ENCODE data around the gene TMEM39B. TPM values are rescaled to one million over a fixed set of nuclear protein-coding genes. Genes with fewer than 3 reads are reported as not detected.

TMEM39B gene
- total and polyA plus RNA-seq, 8 donors = 2.2 to 9.7 (median 4.7) TPM; not detected in 1

- no peak overlapping the region for H3K4me3 ChIP-seq
- intact Hi-C loops (cut with DNase I; ENCODE audit: low total_unique reads) = loop anchor here (10.0 kb wide), 1 partner anchor 52 kb away; the partner anchor contains the start of gene KHDRBS1
- no peaks in the 10 kb centered on the region for H3K9me3 ChIP-seq
- TF ChIP-seq POLR2AphosphoS5 (IDR thresholded peaks at IDR 0.05) (peak in 2 of 3 donors; percentile 20 to 61), POLR2A (IDR thresholded peaks at IDR 0.05) (no peak)
- no peaks in the 10 kb centered on the region for H3K27me3 ChIP-seq
- peaks cover 0 to 11% (median 2%) of the 10 kb centered on the region in 4 donors for H3K36me3 ChIP-seq
- H3K27ac ChIP-seq = peak overlapping the region in 3 of 5 donors; percentile 30 to 58 (median 57)
- H3K4me1 ChIP-seq = peaks cover 11 to 48% (median 30%) of the 10 kb centered on the region in 4 donors
- DNase-seq = peak; percentile 53 to 76
- WGBS, 5 donors = 1 to 7% (median 1%) methylated on average over 4 of the region's 4 CpGs
These were observed 6.3 kb upstream of the TMEM39B start for GRCh38 chr1:32066489-32066873.

- H3K9me3 ChIP-seq = no peaks in the 10 kb centered on the region
- intact Hi-C loops (cut with DNase I; ENCODE audit: low total_unique reads) = loop anchor here (10.0 kb wide), 1 partner anchor 54 kb away; the partner anchor contains the start of gene KHDRBS1
- H3K36me3 ChIP-seq = peaks cover 0 to 2% (median 0%) of the 10 kb centered on the region in 4 donors
- H3K4me3 ChIP-seq = no peak overlapping the region
- H3K27ac ChIP-seq = no peak overlapping the region
- no peak for DNase-seq
- peaks cover 16 to 52% (median 36%) of the 10 kb centered on the region in 4 donors for H3K4me1 ChIP-seq
- no peaks in the 10 kb centered on the region for H3K27me3 ChIP-seq
- WGBS, 5 donors = 72 to 87% (median 80%) methylated on average over 5 of the region's 5 CpGs
- TF ChIP-seq CTCF (IDR thresholded peaks at IDR 0.05) = no peak
- TF ChIP-seq POLR2AphosphoS5 (IDR thresholded peaks at IDR 0.05) = no peak
- TF ChIP-seq POLR2A (IDR thresholded peaks at IDR 0.05) = no peak
- TF ChIP-seq EP300 (IDR thresholded peaks at IDR 0.05) = no peak
These were observed 3.7 kb upstream of the TMEM39B start for GRCh38 chr1:32068957-32069588.

GRCh38 chr1:32071758-32072621 is 749 bp upstream of the TMEM39B start:
- Histone ChIP-seq H3K27me3 (no peaks in the 10 kb centered on the region), H3K9me3 (no peaks in the 10 kb centered on the region), H3K27ac (peak overlapping the region; percentile 85 to 100 (median 91)), H3K4me3 (peak overlapping the region; percentile 71 to 85 (median 76)), H3K36me3 (peaks cover 5 to 23% (median 20%) of the 10 kb centered on the region in 4 donors), H3K4me1 (peaks cover 13 to 54% (median 31%) of the 10 kb centered on the region in 4 donors)
- 15 to 16% (median 16%) methylated on average over 14 of the region's 14 CpGs for WGBS, 5 donors
- peak in 1 of 2 donors; percentile 41 for DNase-seq
- TF ChIP-seq CTCF (IDR thresholded peaks at IDR 0.05) = no peak
- TF ChIP-seq POLR2AphosphoS5 (IDR thresholded peaks at IDR 0.05) = no peak
- TF ChIP-seq POLR2A (IDR thresholded peaks at IDR 0.05) = no peak
- no peak for TF ChIP-seq EP300 (IDR thresholded peaks at IDR 0.05)
- intact Hi-C loops (cut with DNase I; ENCODE audit: low total_unique reads) = no loop called here

GRCh38 chr1:32073299-32074229 is 825 bp downstream of the TMEM39B start:
- intact Hi-C loops (cut with DNase I; ENCODE audit: low total_unique reads) = no loop called here
- WGBS, 5 donors = 30 to 36% (median 33%) methylated on average over 28 of the region's 28 CpGs
- peak overlapping the region; percentile 85 to 100 (median 91) for H3K27ac ChIP-seq

More at GRCh38 chr1:32073299-32074229, 825 bp downstream of the TMEM39B start:
- DNase-seq = peak in 1 of 2 donors; percentile 79
- TF ChIP-seq CTCF (IDR thresholded peaks at IDR 0.05) (peak in 2 of 7 experiments; percentile 14 to 16), POLR2AphosphoS5 (IDR thresholded peaks at IDR 0.05) (no peak), POLR2A (IDR thresholded peaks at IDR 0.05) (no peak)
- Histone ChIP-seq H3K9me3 (no peaks in the 10 kb centered on the region), H3K36me3 (peaks cover 20 to 39% (median 36%) of the 10 kb centered on the region in 4 donors), H3K4me3 (peak overlapping the region; percentile 71 to 85 (median 76)), H3K27me3 (no peaks in the 10 kb centered on the region), H3K4me1 (peaks cover 13 to 38% (median 22%) of the 10 kb centered on the region in 4 donors)
